Neural cell (in vitro differentiated cells): ENCODE measurements around the gene IRF4. TPM values are rescaled to one million over a fixed set of nuclear protein-coding genes. Genes with fewer than 3 reads are reported as not detected.

ENCODE experiments used
- H2AFZ ChIP-seq: fragments of 200-600, 300-800 bp; sonication (generic), shearing (Covaris generic); 2 replicates; pipeline ENCODE4 v1.6.0; 2014; ENCODE audit warnings: low read depth, mild to moderate bottlenecking, antibody characterized with exemption, low read length, moderate library complexity
- H3F3A ChIP-seq: fragments of 200-600 bp; shearing (Covaris generic); 2 replicates; pipeline ENCODE4 v1.6.1; 2016; ENCODE audit warnings: mild to moderate bottlenecking, moderate library complexity, mixed read lengths, antibody characterized with exemption, low read length; ENCODE audit not compliant: insufficient read depth, poor library complexity, severe bottlenecking
- H3K27ac ChIP-seq: fragments of 200-600, 300-800 bp; sonication (generic), shearing (Covaris generic); 2 replicates; pipeline ENCODE4 v1.5.1; 2014; ENCODE audit warnings: mild to moderate bottlenecking, low read length, moderate library complexity
- H3K27me3 ChIP-seq: fragments of 300-800, 200-600 bp; sonication (generic), shearing (Covaris generic); 2 replicates; pipeline ENCODE4 v1.6.0; 2014; ENCODE audit warnings: mild to moderate bottlenecking, low read depth, low read length, moderate library complexity; ENCODE audit not compliant: insufficient read depth
- H3K36me3 ChIP-seq: fragments of 300-800, 200-600 bp; sonication (generic), shearing (Covaris generic); 2 replicates; pipeline ENCODE4 v1.5.1; 2014; ENCODE audit warnings: mild to moderate bottlenecking, antibody characterized with exemption, low read length, moderate library complexity; ENCODE audit not compliant: insufficient read depth
- H3K4me2 ChIP-seq: fragments of 300-800, 200-600 bp; sonication (generic), shearing (Covaris generic); 2 replicates; pipeline ENCODE4 v1.6.0; 2014; ENCODE audit warnings: mild to moderate bottlenecking, low read length
- H3K4me3 ChIP-seq: fragments of 300-800, 200-600 bp; sonication (generic), shearing (Covaris generic); 2 replicates; pipeline ENCODE4 v1.5.1; 2014; ENCODE audit warnings: mild to moderate bottlenecking, low read length, moderate library complexity
- H3K79me2 ChIP-seq: fragments of 200-600 bp; shearing (Covaris generic); replicated peaks from 2 replicates; pipeline ENCODE4 v1.6.0; 2014; ENCODE audit warnings: mild to moderate bottlenecking, low read length, moderate library complexity; ENCODE audit not compliant: insufficient read depth
- H3K9ac ChIP-seq: fragments of 300-800, 200-600 bp; sonication (generic), shearing (Covaris generic); 2 replicates; pipeline ENCODE4 v1.6.1; 2016; ENCODE audit warnings: mild to moderate bottlenecking, low read length, mixed read lengths
- H3K9me2 ChIP-seq: fragments of 200-600 bp; shearing (Covaris generic); 2 replicates; pipeline ENCODE4 v1.6.1; 2016; ENCODE audit warnings: mild to moderate bottlenecking, low read length, mixed read lengths; ENCODE audit not compliant: insufficient read depth
- H3K9me3 ChIP-seq: fragments of 200-600, 300-800 bp; sonication (generic), shearing (Covaris generic); 2 replicates; pipeline ENCODE4 v1.6.1; 2016; ENCODE audit warnings: mild to moderate bottlenecking, mixed run types, low read length, moderate library complexity, mixed read lengths
- H4K20me1 ChIP-seq: fragments of 200-600 bp; shearing (Covaris generic); 2 replicates; pipeline ENCODE4 v1.6.1; 2016; ENCODE audit warnings: mild to moderate bottlenecking, mixed run types; ENCODE audit not compliant: insufficient read depth
- CTCF ChIP-seq: fragments of 450-650 bp; IDR thresholded peaks from 2 replicates; pipeline ENCODE4 v1.5.1; 2014; ENCODE audit warnings: antibody characterized with exemption, mild to moderate bottlenecking, moderate library complexity; ENCODE audit not compliant: poor library complexity, severe bottlenecking
- EP300 ChIP-seq: fragments of 450-650 bp; conservative IDR thresholded peaks from 2 replicates; pipeline ENCODE4 v1.6.1; 2014; ENCODE audit warnings: antibody characterized with exemption, mild to moderate bottlenecking, moderate library complexity; ENCODE audit not compliant: poor library complexity, severe bottlenecking
- EZH2 ChIP-seq: fragments of 200-600, 300-800 bp; shearing (Covaris generic), sonication (generic); IDR thresholded peaks from 2 replicates; pipeline ENCODE4 v1.6.1; 2014; ENCODE audit warnings: antibody characterized with exemption, low read length, borderline replicate concordance, mild to moderate bottlenecking; ENCODE audit not compliant: insufficient read depth, poor library complexity, severe bottlenecking
- MXI1 ChIP-seq: fragments of 450-650 bp; conservative IDR thresholded peaks from 2 replicates; pipeline ENCODE4 v1.6.1; 2014; ENCODE audit warnings: antibody characterized with exemption, mild to moderate bottlenecking; ENCODE audit not compliant: poor library complexity, severe bottlenecking
- POLR2AphosphoS5 ChIP-seq: IDR thresholded peaks from 2 replicates; pipeline ENCODE4 v1.6.1; 2012
- RAD21 ChIP-seq: fragments of 450-650 bp; conservative IDR thresholded peaks from 2 replicates; pipeline ENCODE4 v1.6.1; 2014; ENCODE audit warnings: antibody characterized with exemption, mild to moderate bottlenecking, moderate library complexity
- REST ChIP-seq: IDR thresholded peaks from 2 replicates; pipeline ENCODE4 v1.6.1; 2012; ENCODE audit warnings: borderline replicate concordance
- SMC3 ChIP-seq: fragments of 450-650 bp; conservative IDR thresholded peaks from 2 replicates; pipeline ENCODE4 v1.6.1; 2014; ENCODE audit warnings: antibody characterized with exemption, mild to moderate bottlenecking, moderate library complexity; ENCODE audit not compliant: poor library complexity
- TAF1 ChIP-seq: IDR thresholded peaks from 2 replicates; pipeline ENCODE4 v1.6.1; 2012; ENCODE audit warnings: low read depth
- polyA plus RNA-seq: library from polyadenylated mRNA; depleted of rRNA; stranded (reverse); fragments of >200 nt; gene quantifications from 2 replicates; pipeline ENCODE4 v1.2.3, GENCODE V29; 2014

Gene IRF4
- polyA plus RNA-seq, 1 donor from 2014 or later = 0.05 TPM

- H4K20me1 ChIP-seq = no peaks in the 10 kb centered on the region
- no peak overlapping the region for H3K27ac ChIP-seq
- no peaks in the 10 kb centered on the region for H3K27me3 ChIP-seq
- no peaks in the 10 kb centered on the region for H3F3A ChIP-seq
- no peak overlapping the region for H3K9ac ChIP-seq
- H3K4me3 ChIP-seq = no peak overlapping the region
- TF ChIP-seq EZH2 (no peak), SMC3 (no peak)
- no peaks in the 10 kb centered on the region for H3K79me2 ChIP-seq
- no peaks in the 10 kb centered on the region for H3K36me3 ChIP-seq
- no peaks in the 10 kb centered on the region for H3K9me3 ChIP-seq
- no peak overlapping the region for H3K4me2 ChIP-seq
- no peak overlapping the region for H2AFZ ChIP-seq
- H3K9me2 ChIP-seq = no peaks in the 10 kb centered on the region
Measured at GRCh38 chr6:429515-430121, 38.1 kb downstream of the IRF4 start.

GRCh38 chr6:431504-431903 lies 40.0 kb downstream of the IRF4 start:
- Histone ChIP-seq H3K4me3 (no peak overlapping the region), H3K27ac (no peak overlapping the region), H3K79me2 (no peaks in the 10 kb centered on the region), H3K36me3 (no peaks in the 10 kb centered on the region), H3K9me3 (no peaks in the 10 kb centered on the region), H3K9me2 (no peaks in the 10 kb centered on the region), H4K20me1 (no peaks in the 10 kb centered on the region), H3K4me2 (no peak overlapping the region), H3F3A (no peaks in the 10 kb centered on the region), H3K27me3 (no peaks in the 10 kb centered on the region), H3K9ac (no peak overlapping the region), H2AFZ (no peak overlapping the region)
- no peak for TF ChIP-seq EZH2
- no peak for TF ChIP-seq SMC3
- no peak for TF ChIP-seq POLR2AphosphoS5
- no peak for TF ChIP-seq REST
- TF ChIP-seq EP300 = no peak
- TF ChIP-seq MXI1 = no peak
- TF ChIP-seq CTCF = no peak
- TF ChIP-seq TAF1 = no peak
- no peak for TF ChIP-seq RAD21
